Loucy (cell line): ENCODE results near the gene PNMA1.

Experiments used
- H2AFZ ChIP-seq: fragments of 200-600 bp; sonication (generic); 2 replicates; pipeline ENCODE4 v1.6.0; 2016; ENCODE audit warnings: antibody characterized with exemption, mild to moderate bottlenecking, low read length, moderate library complexity
- H3F3A ChIP-seq: fragments of 200-600 bp; 2 replicates; pipeline ENCODE4 v1.6.0; 2016; ENCODE audit warnings: antibody characterized with exemption, low read depth, mild to moderate bottlenecking
- H3K27me3 ChIP-seq: fragments of 200-600 bp; sonication (generic); 2 replicates; pipeline ENCODE4 v1.6.1; 2014; ENCODE audit warnings: low read length, mild to moderate bottlenecking; ENCODE audit not compliant: insufficient read depth, poor library complexity, severe bottlenecking
- H3K36me3 ChIP-seq: fragments of 200-600 bp; sonication (generic); 2 replicates; pipeline ENCODE4 v1.6.1; 2016; ENCODE audit warnings: low read length; ENCODE audit not compliant: insufficient read depth
- H3K4me1 ChIP-seq: fragments of 200-600 bp; sonication (generic); 2 replicates; pipeline ENCODE4 v1.5.1; 2014; ENCODE audit warnings: low read length, mild to moderate bottlenecking; ENCODE audit not compliant: insufficient read depth, poor library complexity, severe bottlenecking
- H3K4me2 ChIP-seq: fragments of 200-600 bp; sonication (generic); 2 replicates; pipeline ENCODE4 v1.6.0; 2014; ENCODE audit warnings: antibody characterized with exemption, low read length, low read depth, mild to moderate bottlenecking; ENCODE audit not compliant: poor library complexity, severe bottlenecking
- H3K4me3 ChIP-seq: fragments of 200-600 bp; sonication (generic); 2 replicates; pipeline ENCODE4 v1.5.1; 2014; ENCODE audit warnings: low read length, mild to moderate bottlenecking, mixed read lengths; ENCODE audit not compliant: poor library complexity, severe bottlenecking
- H3K79me2 ChIP-seq: fragments of 200-600 bp; sonication (generic); 2 replicates; pipeline ENCODE4 v1.6.1; 2014; ENCODE audit warnings: low read length; ENCODE audit not compliant: insufficient read depth
- H3K9ac ChIP-seq: fragments of 200-600 bp; sonication (generic); 2 replicates; pipeline ENCODE4 v1.6.0; 2014; ENCODE audit warnings: mild to moderate bottlenecking, low read depth, low read length, moderate library complexity; ENCODE audit not compliant: poor library complexity, severe bottlenecking
- H3K9me2 ChIP-seq: fragments of 200-600 bp; sonication (generic); replicated peaks from 2 replicates; pipeline ENCODE4 v1.6.1; 2016; ENCODE audit warnings: low read depth, low read length, mixed read lengths
- H3K9me3 ChIP-seq: fragments of 200-600 bp; sonication (generic); 2 replicates; pipeline ENCODE4 v1.6.1; 2014; ENCODE audit warnings: mild to moderate bottlenecking, antibody characterized with exemption, low read length, low read depth; ENCODE audit not compliant: insufficient read depth
- H4K20me1 ChIP-seq: fragments of 200-600 bp; sonication (generic); 2 replicates; pipeline ENCODE4 v1.6.0; 2014; ENCODE audit warnings: antibody characterized with exemption, low read length, mild to moderate bottlenecking; ENCODE audit not compliant: insufficient read depth, poor library complexity, severe bottlenecking
- CTCF ChIP-seq: fragments of 200-600 bp; sonication (generic); conservative IDR thresholded peaks from 2 replicates; pipeline ENCODE4 v1.5.1; 2014; ENCODE audit warnings: mild to moderate bottlenecking, antibody characterized with exemption, low read length
- EZH2phosphoT487 ChIP-seq: fragments of 200-600 bp; IDR thresholded peaks from 2 replicates; pipeline ENCODE4 v1.6.1; 2018; ENCODE audit warnings: antibody characterized with exemption, mild to moderate bottlenecking, moderate library complexity, borderline replicate concordance

The PNMA1 gene

GRCh38 chr14:73743431-73743931 lies 29.3 kb upstream of the PNMA1 start:
- Histone ChIP-seq H3K36me3 (peaks cover 25% of the 10 kb centered on the region; the same call in 1 of the 2 replicates), H4K20me1 (peaks cover 72% of the 10 kb centered on the region), H3K9me3 (no peaks in the 10 kb centered on the region), H3K4me1 (peaks cover 76% of the 10 kb centered on the region), H3K4me3 (peak overlapping the region; percentile 75), H3K9me2 (no peaks in the 10 kb centered on the region), H3K27me3 (no peaks in the 10 kb centered on the region), H3K79me2 (peaks cover 92% of the 10 kb centered on the region), H3K9ac (peak overlapping the region; percentile 83), H3F3A (peaks cover 26% of the 10 kb centered on the region), H2AFZ (no peak overlapping the region), H3K4me2 (peak overlapping the region; percentile 98)
- TF ChIP-seq CTCF (no peak), EZH2phosphoT487 (no peak)

GRCh38 chr14:73742520-73743238 lies 28.5 kb upstream of the PNMA1 start:
- H3K4me1 ChIP-seq, result peaks cover 69% of the 10 kb centered on the region
- H3K4me2 ChIP-seq, result peak overlapping the region; percentile 98
- no peak for TF ChIP-seq CTCF
- TF ChIP-seq EZH2phosphoT487, result no peak
- H2AFZ ChIP-seq, result no peak overlapping the region
- H3K79me2 ChIP-seq, result peaks cover 92% of the 10 kb centered on the region
- H4K20me1 ChIP-seq, result peaks cover 68% of the 10 kb centered on the region
- no peaks in the 10 kb centered on the region for H3K27me3 ChIP-seq
- H3F3A ChIP-seq, result peaks cover 26% of the 10 kb centered on the region
- no peaks in the 10 kb centered on the region for H3K9me3 ChIP-seq
- no peaks in the 10 kb centered on the region for H3K9me2 ChIP-seq
- peaks cover 33% of the 10 kb centered on the region; the same call in 1 of the 2 replicates for H3K36me3 ChIP-seq
- peak overlapping the region; percentile 83 for H3K9ac ChIP-seq
- H3K4me3 ChIP-seq, result peak overlapping the region; percentile 75

- Histone ChIP-seq H3K4me2 (peak overlapping the region; percentile 98), H3K36me3 (peaks cover 37% of the 10 kb centered on the region; the same call in 1 of the 2 replicates), H3K9me3 (no peaks in the 10 kb centered on the region), H4K20me1 (peaks cover 65% of the 10 kb centered on the region), H3F3A (peaks cover 26% of the 10 kb centered on the region), H3K27me3 (no peaks in the 10 kb centered on the region), H2AFZ (no peak overlapping the region), H3K9ac (peak overlapping the region; percentile 83), H3K4me3 (peak overlapping the region; percentile 75), H3K4me1 (peaks cover 63% of the 10 kb centered on the region), H3K79me2 (peaks cover 92% of the 10 kb centered on the region), H3K9me2 (no peaks in the 10 kb centered on the region)
- TF ChIP-seq EZH2phosphoT487 (no peak), CTCF (0 out of 2 replicates have a peak, but pooled peaks have one; percentile 17)
Measured at GRCh38 chr14:73741876-73742519, 27.8 kb upstream of the PNMA1 start.
